Ovary (tissue), 3 donors: Measurements from ENCODE around the gene CGN.

Experiments used
- EP300 ChIP-seq: sonication (generic); formaldehyde crosslinking; IDR thresholded peaks from one replicate; pipeline ENCODE4 v1.6.1; 2017; ENCODE audit warnings: antibody characterized with exemption
- POLR2A ChIP-seq: fragments of 450-650 bp; IDR thresholded peaks from one replicate; pipeline ENCODE4 v1.6.1; 2017; ENCODE audit warnings: antibody characterized with exemption, mild to moderate bottlenecking, moderate library complexity
- TF ChIP-seq, protein P1 (sequence below), 3 donors: fragments of 450-650 bp in 2 of 3; fragments of 200-600 bp in 1 of 3; IDR thresholded peaks; one replicate each; pipeline versions ENCODE4 v1.5.1 to v1.8.0; 2016 to 2022; ENCODE audit warnings: antibody characterized with exemption in 3 of 3, mild to moderate bottlenecking in 1 of 3
- donor health status: DM: no; HTN: no; CAD: no.

DNA sequence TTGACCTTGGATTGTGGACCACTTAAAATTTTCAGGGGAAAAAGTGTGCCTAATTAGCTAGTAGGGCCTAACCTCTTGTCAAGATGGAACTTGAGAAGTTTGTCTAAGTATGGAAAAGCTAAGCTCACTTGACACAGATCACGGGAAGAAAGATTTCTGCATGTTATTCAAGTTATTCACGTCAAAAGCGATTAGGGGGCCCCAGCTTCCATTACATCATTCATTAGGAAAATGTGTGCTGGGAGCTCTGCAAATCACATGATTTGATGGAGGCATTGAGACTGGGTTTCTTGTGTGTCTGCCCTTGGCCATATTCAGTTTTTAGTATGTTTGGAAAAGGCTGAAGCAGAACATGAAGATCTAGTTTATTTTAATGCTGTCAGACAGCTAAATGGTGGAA is 36.4 kb upstream of the CGN start:
- no peak for TF ChIP-seq POLR2A
- TF ChIP-seq, protein P1, sequence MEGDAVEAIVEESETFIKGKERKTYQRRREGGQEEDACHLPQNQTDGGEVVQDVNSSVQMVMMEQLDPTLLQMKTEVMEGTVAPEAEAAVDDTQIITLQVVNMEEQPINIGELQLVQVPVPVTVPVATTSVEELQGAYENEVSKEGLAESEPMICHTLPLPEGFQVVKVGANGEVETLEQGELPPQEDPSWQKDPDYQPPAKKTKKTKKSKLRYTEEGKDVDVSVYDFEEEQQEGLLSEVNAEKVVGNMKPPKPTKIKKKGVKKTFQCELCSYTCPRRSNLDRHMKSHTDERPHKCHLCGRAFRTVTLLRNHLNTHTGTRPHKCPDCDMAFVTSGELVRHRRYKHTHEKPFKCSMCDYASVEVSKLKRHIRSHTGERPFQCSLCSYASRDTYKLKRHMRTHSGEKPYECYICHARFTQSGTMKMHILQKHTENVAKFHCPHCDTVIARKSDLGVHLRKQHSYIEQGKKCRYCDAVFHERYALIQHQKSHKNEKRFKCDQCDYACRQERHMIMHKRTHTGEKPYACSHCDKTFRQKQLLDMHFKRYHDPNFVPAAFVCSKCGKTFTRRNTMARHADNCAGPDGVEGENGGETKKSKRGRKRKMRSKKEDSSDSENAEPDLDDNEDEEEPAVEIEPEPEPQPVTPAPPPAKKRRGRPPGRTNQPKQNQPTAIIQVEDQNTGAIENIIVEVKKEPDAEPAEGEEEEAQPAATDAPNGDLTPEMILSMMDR (IDR thresholded peaks at IDR 0.05): no peak
- no peak for TF ChIP-seq EP300
